GM12872 (cell line): ENCODE data around the gene CLDN19.

ENCODE experiments used
- CTCF ChIP-seq: IDR thresholded peaks from 3 replicates; pipeline ENCODE4 v1.5.1; 2011; ENCODE audit warnings: low read depth, mild to moderate bottlenecking, low read length, moderate library complexity; ENCODE audit not compliant: insufficient read depth

CLDN19 gene

DNA sequence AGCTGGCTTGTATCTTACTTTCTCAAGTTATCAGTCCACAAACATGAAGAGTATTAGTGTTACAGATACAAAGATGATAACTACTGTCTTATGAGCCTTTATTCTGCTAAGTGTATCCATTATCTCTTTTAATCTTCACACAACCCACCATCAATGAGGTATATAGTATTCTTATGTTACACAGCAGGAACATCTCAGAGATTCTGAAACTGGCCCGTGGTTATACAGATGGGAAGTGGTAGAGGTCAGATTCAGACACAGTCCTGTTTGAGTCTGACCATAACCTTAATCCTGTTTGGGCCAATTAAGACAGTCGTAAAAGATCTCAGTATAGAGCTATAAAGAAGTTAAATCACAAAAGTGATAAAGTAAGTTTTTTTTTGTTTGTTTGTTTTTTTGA, 39.7 kb upstream of the CLDN19 start:
- no peak for TF ChIP-seq CTCF

- TF ChIP-seq CTCF, result peak; percentile 72
Observed at GRCh38 chr1:42777852-42778251, 37.8 kb upstream of the CLDN19 start.

- TF ChIP-seq CTCF, result no peak
Observed at GRCh38 chr1:42776502-42776901, 36.5 kb upstream of the CLDN19 start.

DNA sequence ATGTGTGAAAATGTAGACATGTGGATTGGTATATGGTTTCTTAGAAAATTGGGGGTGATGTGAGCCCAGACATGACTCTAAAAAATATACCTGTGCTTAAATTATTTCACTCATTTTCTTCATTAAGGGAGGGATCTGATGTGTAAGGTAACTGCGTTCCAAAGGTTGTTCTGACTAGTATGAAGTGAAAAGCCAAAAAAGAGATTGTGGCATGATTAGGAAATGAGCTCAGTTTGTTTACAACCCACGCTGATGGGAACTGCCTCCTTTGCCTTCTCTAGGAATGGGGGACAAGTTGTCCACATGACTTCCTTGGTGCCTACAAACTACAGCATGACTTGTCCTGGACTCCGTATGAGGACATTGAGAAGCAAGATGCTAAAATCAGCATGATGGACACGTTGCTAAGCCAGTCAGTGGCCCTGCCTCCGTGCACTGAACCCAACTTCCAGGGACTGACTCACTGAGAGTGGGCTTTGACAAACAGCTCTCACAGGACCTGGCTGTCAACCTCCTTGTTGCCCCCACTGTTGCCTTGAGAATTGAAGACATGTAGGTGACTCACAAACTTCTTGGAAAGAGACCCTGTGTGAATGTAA, 35.0 kb upstream of the CLDN19 start:
- TF ChIP-seq CTCF, result no peak

DNA sequence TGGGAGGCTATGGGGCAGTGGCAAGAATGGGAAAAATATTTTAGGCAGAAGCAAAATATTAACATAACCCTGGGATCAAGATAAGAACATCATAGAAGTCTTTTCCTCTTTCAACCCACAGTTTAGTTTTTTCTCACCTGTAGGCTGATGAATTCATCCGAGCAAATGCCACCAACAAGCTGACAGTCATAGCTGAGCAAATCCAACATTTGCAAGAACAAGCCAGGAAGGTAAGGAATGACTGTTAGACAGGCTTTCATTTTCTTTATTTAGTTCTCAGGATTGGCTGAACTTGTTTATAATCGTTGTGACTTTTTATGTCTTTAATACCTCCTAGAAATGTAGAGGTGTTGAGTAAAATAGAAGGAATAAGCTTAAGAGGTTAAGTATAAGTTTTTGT, 33.4 kb upstream of the CLDN19 start:
- no peak for TF ChIP-seq CTCF

DNA sequence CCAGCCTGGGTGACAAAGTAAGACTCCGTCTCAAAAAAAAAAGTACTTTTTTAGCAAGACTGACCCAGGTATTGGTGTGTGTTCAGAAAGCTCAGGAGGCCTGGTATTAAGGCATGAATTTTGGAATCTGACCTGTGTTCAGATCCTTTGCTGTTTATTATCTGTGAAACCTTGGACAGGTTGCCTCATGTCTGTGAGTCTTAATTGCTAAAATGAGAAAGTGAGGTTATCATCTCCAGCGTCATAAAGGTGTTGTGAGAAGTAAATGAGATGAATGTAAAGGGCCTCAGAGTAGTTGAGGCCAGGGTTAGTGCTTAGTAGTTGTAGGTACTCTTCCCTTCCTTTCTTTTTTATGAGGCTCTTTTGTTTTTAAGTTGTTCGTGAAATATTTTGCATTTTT, 29.8 kb upstream of the CLDN19 start:
- no peak for TF ChIP-seq CTCF

GRCh38 chr1:42768172-42768571, 28.1 kb upstream of the CLDN19 start:
- TF ChIP-seq CTCF, result no peak
